SK-N-SH (cell line): ENCODE data around the gene RBM33. TPM values are rescaled to one million over a fixed set of nuclear protein-coding genes. Genes with fewer than 3 reads are reported as not detected.
A peak's percentile ranks its signal among the peaks of the same experiment; 100 is the strongest.

Experiments used
- CTCF ChIA-PET: fragments of 300-600, 350-600 bp; formaldehyde crosslinking; extraction: SDS; loops from one replicate; lab custom pipeline; 2021; lab: Yijun Ruan, JAX
- POLR2A ChIA-PET: fragments of 350-600 bp; sonication (Branson Sonifier 250); formaldehyde crosslinking; extraction: SDS; loops from one replicate; lab custom pipeline; 2020; ENCODE audit warnings: antibody characterized with exemption, inconsistent platforms; lab: Yijun Ruan, JAX
- DNase-seq: peaks from one replicate; pipeline ENCODE4 v3.0.0; 2012
- H2AFZ ChIP-seq: fragments of 200-600 bp; sonication (generic); 2 replicates; pipeline ENCODE4 v1.8.1; 2016; ENCODE audit warnings: antibody characterized with exemption, mild to moderate bottlenecking, low read depth
- H3F3A ChIP-seq: fragments of 200-600 bp; sonication (generic); replicated peaks from 2 replicates; pipeline ENCODE3; 2016; ENCODE audit warnings: antibody characterized with exemption, mild to moderate bottlenecking; ENCODE audit not compliant: insufficient read depth
- H3K27ac ChIP-seq, 2 experiments: fragments of 200-500 bp in 1 of 2; fragments of 200-600 bp in 1 of 2; sonication (Bioruptor generic) in 1 of 2; sonication (generic), shearing (Covaris generic) in 1 of 2; 2 replicates each; pipeline versions ENCODE4 v1.5.1 to v1.6.1; 2014 to 2016; ENCODE audit warnings: low read depth in 2 of 2, inconsistent platforms in 1 of 2, low read length in 1 of 2, mild to moderate bottlenecking in 1 of 2, mixed read lengths in 1 of 2
- H3K27me3 ChIP-seq: fragments of 200-600 bp; sonication (generic), shearing (Covaris generic); 2 replicates; pipeline ENCODE4 v1.6.1; 2016; ENCODE audit warnings: mixed run types; ENCODE audit not compliant: insufficient read depth
- H3K36me3 ChIP-seq, 2 experiments: fragments of 200-500 bp in 1 of 2; fragments of 200-600 bp in 1 of 2; sonication (Bioruptor generic) in 1 of 2; sonication (generic) in 1 of 2; replicated peaks in 1 of 2; 2 replicates each; pipeline versions ENCODE3 to v1.5.1; 2014 to 2016; ENCODE audit warnings: low read length in 1 of 2, mild to moderate bottlenecking in 1 of 2; ENCODE audit not compliant: insufficient read depth in 2 of 2, control insufficient read depth in 1 of 2
- H3K4me1 ChIP-seq, 2 experiments: fragments of 200-500 bp in 1 of 2; fragments of 200-600 bp in 1 of 2; sonication (Bioruptor generic) in 1 of 2; sonication (generic), shearing (Covaris generic) in 1 of 2; 2 replicates each; pipeline versions ENCODE4 v1.5.1 to v1.6.1; 2014 to 2016; ENCODE audit warnings: low read depth in 1 of 2, low read length in 1 of 2, mixed run types in 1 of 2; ENCODE audit not compliant: insufficient read depth in 2 of 2, control insufficient read depth in 1 of 2
- H3K4me2 ChIP-seq: fragments of 200-600 bp; sonication (generic), shearing (Covaris generic); 2 replicates; pipeline ENCODE4 v1.6.1; 2017; ENCODE audit warnings: mixed run types
- H3K4me3 ChIP-seq, 2 experiments: fragments of 200-500 bp in 1 of 2; fragments of 200-600 bp in 1 of 2; sonication (Bioruptor generic) in 1 of 2; sonication (generic), shearing (Covaris generic) in 1 of 2; 2 replicates each; pipeline versions ENCODE4 v1.5.1 to v1.8.1; 2014 to 2016; ENCODE audit warnings: low read depth in 2 of 2, inconsistent platforms in 1 of 2, low read length in 1 of 2, mild to moderate bottlenecking in 1 of 2, mixed read lengths in 1 of 2, moderate library complexity in 1 of 2
- H3K79me2 ChIP-seq: fragments of 200-600 bp; sonication (generic); 2 replicates; pipeline ENCODE4 v1.8.1; 2017; ENCODE audit warnings: mild to moderate bottlenecking; ENCODE audit not compliant: insufficient read depth
- H3K9ac ChIP-seq: fragments of 200-600 bp; sonication (generic); 2 replicates; pipeline ENCODE4 v1.6.1; 2017; ENCODE audit warnings: mixed run types
- H3K9me2 ChIP-seq: fragments of 200-600 bp; sonication (generic); 2 replicates; pipeline ENCODE4 v1.6.1; 2017; ENCODE audit warnings: mixed run types
- H3K9me3 ChIP-seq: fragments of 200-600 bp; sonication (generic); 2 replicates; pipeline ENCODE4 v1.6.1; 2017; ENCODE audit warnings: mixed run types, mild to moderate bottlenecking, moderate library complexity
- H4K20me1 ChIP-seq: fragments of 200-600 bp; sonication (generic); 2 replicates; pipeline ENCODE4 v1.6.1; 2017; ENCODE audit warnings: mild to moderate bottlenecking, mixed run types; ENCODE audit not compliant: insufficient read depth
- CHD2 ChIP-seq: fragments of 150-350 bp; IDR thresholded peaks from 2 replicates; pipeline ENCODE4 v1.6.1; 2018; ENCODE audit warnings: low read length; ENCODE audit not compliant: partially characterized antibody
- ELF1 ChIP-seq: IDR thresholded peaks from 2 replicates; pipeline ENCODE4 v1.4.0; 2012
- EP300 ChIP-seq, 2 experiments: IDR thresholded peaks; 2 replicates each; pipeline versions ENCODE4 v1.4.0 to v1.6.1; 2012; ENCODE audit warnings: borderline replicate concordance in 1 of 2, low read depth in 1 of 2, low read length in 1 of 2
- EZH2phosphoT487 ChIP-seq: fragments of 200-600 bp; sonication (generic); IDR thresholded peaks from 2 replicates; pipeline ENCODE4 v1.6.1; 2017; ENCODE audit warnings: low read depth, mixed run types, mild to moderate bottlenecking, antibody characterized with exemption, moderate library complexity, borderline replicate concordance
- FOSL2 ChIP-seq: IDR thresholded peaks from 2 replicates; pipeline ENCODE4 v1.4.0; 2012; ENCODE audit warnings: low read depth, mild to moderate bottlenecking, moderate library complexity, borderline replicate concordance
- FOXM1 ChIP-seq: IDR thresholded peaks from 2 replicates; pipeline ENCODE4 v1.4.0; 2012; ENCODE audit warnings: low read depth, mild to moderate bottlenecking
- GABPA ChIP-seq: IDR thresholded peaks from 2 replicates; pipeline ENCODE4 v1.4.0; 2012; ENCODE audit warnings: low read depth, mild to moderate bottlenecking
- GATA2 ChIP-seq: sonication (generic); formaldehyde crosslinking; IDR thresholded peaks from 2 replicates; pipeline ENCODE4 v1.5.0; 2020; ENCODE audit warnings: mild to moderate bottlenecking, missing genetic modification reagents
- JUND ChIP-seq: IDR thresholded peaks from 2 replicates; pipeline ENCODE4 v1.4.0; 2012
- NFIC ChIP-seq: IDR thresholded peaks from 2 replicates; pipeline ENCODE4 v1.4.0; 2012; ENCODE audit warnings: borderline replicate concordance
- NRF1 ChIP-seq: IDR thresholded peaks from 2 replicates; pipeline ENCODE4 v1.6.1; 2012; ENCODE audit warnings: low read depth, mild to moderate bottlenecking, low read length
- PBX3 ChIP-seq: IDR thresholded peaks from 2 replicates; pipeline ENCODE4; 2012
- POLR2AphosphoS5 ChIP-seq: IDR thresholded peaks from 2 replicates; pipeline ENCODE4 v1.6.1; 2012; ENCODE audit warnings: low read depth, low read length
- RAD21 ChIP-seq: IDR thresholded peaks from 2 replicates; pipeline ENCODE4 v1.6.1; 2012; ENCODE audit warnings: mild to moderate bottlenecking, low read length
- RCOR1 ChIP-seq: fragments of 150-350 bp; IDR thresholded peaks from 2 replicates; pipeline ENCODE4 v1.6.1; 2017; ENCODE audit warnings: antibody characterized with exemption, low read length
- REST ChIP-seq: IDR thresholded peaks from 2 replicates; pipeline ENCODE4 v1.6.1; 2012; ENCODE audit warnings: mild to moderate bottlenecking, low read depth, low read length, moderate library complexity
- RFX5 ChIP-seq: IDR thresholded peaks from 2 replicates; pipeline ENCODE4 v1.6.1; 2012; ENCODE audit warnings: mild to moderate bottlenecking, improper control_type of control experiment, low read length
- RXRA ChIP-seq: IDR thresholded peaks from 2 replicates; pipeline ENCODE4 v1.4.0; 2012; ENCODE audit warnings: low read depth, mild to moderate bottlenecking, borderline replicate concordance
- SIN3A ChIP-seq: IDR thresholded peaks from 2 replicates; pipeline ENCODE4 v1.6.1; 2012; ENCODE audit warnings: low read depth, mild to moderate bottlenecking, low read length, moderate library complexity, borderline replicate concordance
- SMC3 ChIP-seq: IDR thresholded peaks from 2 replicates; pipeline ENCODE4 v1.6.1; 2012; ENCODE audit warnings: low read depth, low read length, improper control_type of control experiment
- TAF1 ChIP-seq: IDR thresholded peaks from 2 replicates; pipeline ENCODE4 v1.6.1; 2012; ENCODE audit warnings: low read depth, mild to moderate bottlenecking, low read length, moderate library complexity, borderline replicate concordance
- TCF12 ChIP-seq: IDR thresholded peaks from 2 replicates; pipeline ENCODE4 v1.4.0; 2012
- YY1 ChIP-seq: IDR thresholded peaks from 2 replicates; pipeline ENCODE4 v1.4.0; 2012; ENCODE audit warnings: low read depth, mild to moderate bottlenecking
- WGBS: methylation state at CpG from one replicate; pipeline ENCODE4 v1.1.6; 2017; ENCODE audit warnings: low lambda C conversion rate; 5-methylcytosine and 5-hydroxymethylcytosine counted together
- polyA plus RNA-seq, 3 experiments: library from polyadenylated mRNA; depleted of rRNA; stranded (reverse); fragments of >200 nt; gene quantifications; 2 replicates each; pipeline ENCODE4 v1.2.3, GENCODE V29; 2012
- TF ChIP-seq, protein P1 (sequence below): fragments of 200-600 bp; sonication (generic); IDR thresholded peaks from 2 replicates; pipeline ENCODE4 v1.6.1; 2017; ENCODE audit warnings: antibody characterized with exemption, mild to moderate bottlenecking, moderate library complexity
- TF ChIP-seq, protein P2 (sequence below): IDR thresholded peaks from 2 replicates; pipeline ENCODE4 v1.4.0; 2012; ENCODE audit warnings: low read depth, borderline replicate concordance
- TF ChIP-seq, protein P3 (sequence below): fragments of 150-350 bp; IDR thresholded peaks from 2 replicates; pipeline ENCODE4 v1.6.1; 2016; ENCODE audit warnings: mild to moderate bottlenecking, low read depth, low read length

RBM33 gene
- polyA plus RNA-seq, 1 of the 3 experiments (the other 2 are of a cell fraction): 13.8 TPM

DNA sequence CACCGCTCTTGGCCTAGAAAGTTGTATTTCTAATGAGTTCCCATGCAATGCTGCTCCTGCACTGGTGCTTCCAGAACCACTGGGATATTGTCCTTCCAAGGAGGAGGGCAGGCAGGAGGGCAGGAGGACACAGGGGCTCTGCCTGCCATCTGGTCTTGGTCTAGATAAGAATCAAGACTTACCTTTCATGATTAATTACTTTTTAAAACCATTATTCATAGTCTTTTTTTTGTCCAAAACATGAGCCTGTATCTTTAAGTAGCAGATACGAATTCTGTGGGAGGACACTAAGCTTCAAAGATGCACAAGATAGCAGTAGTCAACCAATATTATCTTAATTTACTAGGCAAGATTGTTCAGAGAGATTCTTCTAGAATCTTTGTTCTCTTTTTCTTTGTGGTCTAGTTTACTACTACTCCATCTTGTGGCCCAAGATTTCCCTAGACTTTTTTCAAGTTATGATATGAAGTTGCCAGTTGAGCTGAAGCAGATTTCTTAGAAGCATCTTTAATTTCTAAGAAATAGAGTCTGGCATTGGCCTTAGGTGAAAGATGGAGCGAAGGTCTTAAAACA lies 57.6 kb downstream of the RBM33 start:
- Histone ChIP-seq H3F3A (peaks cover 3% of the 10 kb centered on the region), H3K79me2 (peaks cover 47% of the 10 kb centered on the region), H3K27ac (no peak overlapping the region), H2AFZ (no peak overlapping the region), H3K4me1 (peaks cover 0 to 2% of the 10 kb centered on the region in 2 experiments; a peak in 1 of 4 replicates), H3K4me2 (no peak overlapping the region), H3K9me2 (no peaks in the 10 kb centered on the region), H4K20me1 (peaks cover 33% of the 10 kb centered on the region), H3K27me3 (no peaks in the 10 kb centered on the region), H3K9me3 (no peaks in the 10 kb centered on the region), H3K9ac (no peak overlapping the region), H3K4me3 (no peak overlapping the region), H3K36me3 (peaks cover 64 to 69% of the 10 kb centered on the region in 2 experiments)
- ChIA-PET POLR2A (no interaction called here), CTCF (interaction anchor here (0.6 to 2.2 kb wide), 5 partner anchors 9 to 1548 kb away, joined by 3 to 9 read pairs (median 4); no protein-coding TSS in a partner anchor)
- TF ChIP-seq POLR2AphosphoS5: no peak
- TF ChIP-seq EP300 (IDR thresholded peaks at IDR 0.05; ENCODE audit: borderline replicate concordance in 1 of 2, low read depth in 1 of 2, low read length in 1 of 2): no peak
- TF ChIP-seq CHD2: no peak
- TF ChIP-seq JUND: no peak
- TF ChIP-seq RCOR1: no peak
- peak; percentile 54; the same call in 1 of the 2 replicates for TF ChIP-seq PBX3
- no peak for TF ChIP-seq SMC3
- no peak for TF ChIP-seq FOSL2
- TF ChIP-seq NRF1: no peak
- no peak for TF ChIP-seq REST
- no peak for TF ChIP-seq NFIC
- TF ChIP-seq ELF1: no peak
- TF ChIP-seq, protein P1, sequence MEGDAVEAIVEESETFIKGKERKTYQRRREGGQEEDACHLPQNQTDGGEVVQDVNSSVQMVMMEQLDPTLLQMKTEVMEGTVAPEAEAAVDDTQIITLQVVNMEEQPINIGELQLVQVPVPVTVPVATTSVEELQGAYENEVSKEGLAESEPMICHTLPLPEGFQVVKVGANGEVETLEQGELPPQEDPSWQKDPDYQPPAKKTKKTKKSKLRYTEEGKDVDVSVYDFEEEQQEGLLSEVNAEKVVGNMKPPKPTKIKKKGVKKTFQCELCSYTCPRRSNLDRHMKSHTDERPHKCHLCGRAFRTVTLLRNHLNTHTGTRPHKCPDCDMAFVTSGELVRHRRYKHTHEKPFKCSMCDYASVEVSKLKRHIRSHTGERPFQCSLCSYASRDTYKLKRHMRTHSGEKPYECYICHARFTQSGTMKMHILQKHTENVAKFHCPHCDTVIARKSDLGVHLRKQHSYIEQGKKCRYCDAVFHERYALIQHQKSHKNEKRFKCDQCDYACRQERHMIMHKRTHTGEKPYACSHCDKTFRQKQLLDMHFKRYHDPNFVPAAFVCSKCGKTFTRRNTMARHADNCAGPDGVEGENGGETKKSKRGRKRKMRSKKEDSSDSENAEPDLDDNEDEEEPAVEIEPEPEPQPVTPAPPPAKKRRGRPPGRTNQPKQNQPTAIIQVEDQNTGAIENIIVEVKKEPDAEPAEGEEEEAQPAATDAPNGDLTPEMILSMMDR: peak; percentile 35
- no peak for TF ChIP-seq GATA2 (CRISPR knock-in tag)
- TF ChIP-seq RAD21: no peak
- no peak for TF ChIP-seq SIN3A
- TF ChIP-seq, protein P2, sequence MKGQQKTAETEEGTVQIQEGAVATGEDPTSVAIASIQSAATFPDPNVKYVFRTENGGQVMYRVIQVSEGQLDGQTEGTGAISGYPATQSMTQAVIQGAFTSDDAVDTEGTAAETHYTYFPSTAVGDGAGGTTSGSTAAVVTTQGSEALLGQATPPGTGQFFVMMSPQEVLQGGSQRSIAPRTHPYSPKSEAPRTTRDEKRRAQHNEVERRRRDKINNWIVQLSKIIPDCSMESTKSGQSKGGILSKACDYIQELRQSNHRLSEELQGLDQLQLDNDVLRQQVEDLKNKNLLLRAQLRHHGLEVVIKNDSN: no peak
- TF ChIP-seq TAF1: no peak
- TF ChIP-seq GABPA: no peak
- TF ChIP-seq RXRA: no peak
- no peak for TF ChIP-seq RFX5
- TF ChIP-seq, protein P3, sequence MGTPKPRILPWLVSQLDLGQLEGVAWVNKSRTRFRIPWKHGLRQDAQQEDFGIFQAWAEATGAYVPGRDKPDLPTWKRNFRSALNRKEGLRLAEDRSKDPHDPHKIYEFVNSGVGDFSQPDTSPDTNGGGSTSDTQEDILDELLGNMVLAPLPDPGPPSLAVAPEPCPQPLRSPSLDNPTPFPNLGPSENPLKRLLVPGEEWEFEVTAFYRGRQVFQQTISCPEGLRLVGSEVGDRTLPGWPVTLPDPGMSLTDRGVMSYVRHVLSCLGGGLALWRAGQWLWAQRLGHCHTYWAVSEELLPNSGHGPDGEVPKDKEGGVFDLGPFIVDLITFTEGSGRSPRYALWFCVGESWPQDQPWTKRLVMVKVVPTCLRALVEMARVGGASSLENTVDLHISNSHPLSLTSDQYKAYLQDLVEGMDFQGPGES: no peak
- TF ChIP-seq TCF12: peak; percentile 45
- no peak for TF ChIP-seq EZH2phosphoT487
- TF ChIP-seq FOXM1: no peak
- TF ChIP-seq YY1: no peak
- 83% methylated on average over 3 of the region's 3 CpGs for WGBS
- no peak for DNase-seq
